NB4 (cell line): ENCODE results near the gene EPAS1.

Source experiments
- MYC ChIP-seq: IDR thresholded peaks from 2 replicates; pipeline ENCODE4 v1.6.1; 2011; ENCODE audit warnings: low read depth, low read length
- TF ChIP-seq, protein P1 (sequence below): IDR thresholded peaks from one replicate; pipeline ENCODE4 v1.5.1; 2012; ENCODE audit warnings: low read depth, low read length
- TF ChIP-seq, protein P2 (sequence below): IDR thresholded peaks from 2 replicates; pipeline ENCODE4 v1.6.1; 2011; ENCODE audit warnings: low read depth, low read length

DNA sequence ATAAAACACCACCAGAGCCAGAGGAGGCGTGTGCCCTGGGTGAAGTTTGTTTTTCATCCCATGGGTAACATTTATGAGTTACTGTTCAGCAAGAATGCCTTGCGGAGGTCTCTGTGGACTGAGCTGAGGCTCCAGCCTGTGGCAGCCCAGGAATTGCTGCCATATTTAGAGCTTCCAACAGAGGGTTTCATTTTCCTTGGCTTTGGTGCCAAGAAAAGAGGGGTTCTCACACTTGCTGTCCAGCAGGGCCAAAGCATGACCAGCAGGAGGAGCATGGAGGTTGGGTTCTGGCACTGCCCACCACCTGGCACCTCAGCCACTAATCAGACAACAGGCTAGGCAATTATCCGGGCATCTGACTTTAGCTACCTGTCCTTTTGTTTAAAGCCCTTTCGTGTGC, 36.7 kb downstream of the EPAS1 start:
- TF ChIP-seq, protein P1, sequence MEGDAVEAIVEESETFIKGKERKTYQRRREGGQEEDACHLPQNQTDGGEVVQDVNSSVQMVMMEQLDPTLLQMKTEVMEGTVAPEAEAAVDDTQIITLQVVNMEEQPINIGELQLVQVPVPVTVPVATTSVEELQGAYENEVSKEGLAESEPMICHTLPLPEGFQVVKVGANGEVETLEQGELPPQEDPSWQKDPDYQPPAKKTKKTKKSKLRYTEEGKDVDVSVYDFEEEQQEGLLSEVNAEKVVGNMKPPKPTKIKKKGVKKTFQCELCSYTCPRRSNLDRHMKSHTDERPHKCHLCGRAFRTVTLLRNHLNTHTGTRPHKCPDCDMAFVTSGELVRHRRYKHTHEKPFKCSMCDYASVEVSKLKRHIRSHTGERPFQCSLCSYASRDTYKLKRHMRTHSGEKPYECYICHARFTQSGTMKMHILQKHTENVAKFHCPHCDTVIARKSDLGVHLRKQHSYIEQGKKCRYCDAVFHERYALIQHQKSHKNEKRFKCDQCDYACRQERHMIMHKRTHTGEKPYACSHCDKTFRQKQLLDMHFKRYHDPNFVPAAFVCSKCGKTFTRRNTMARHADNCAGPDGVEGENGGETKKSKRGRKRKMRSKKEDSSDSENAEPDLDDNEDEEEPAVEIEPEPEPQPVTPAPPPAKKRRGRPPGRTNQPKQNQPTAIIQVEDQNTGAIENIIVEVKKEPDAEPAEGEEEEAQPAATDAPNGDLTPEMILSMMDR = no peak
- no peak for TF ChIP-seq MYC
- TF ChIP-seq, protein P2, sequence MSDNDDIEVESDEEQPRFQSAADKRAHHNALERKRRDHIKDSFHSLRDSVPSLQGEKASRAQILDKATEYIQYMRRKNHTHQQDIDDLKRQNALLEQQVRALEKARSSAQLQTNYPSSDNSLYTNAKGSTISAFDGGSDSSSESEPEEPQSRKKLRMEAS = no peak
